HCT116 (cell line): ENCODE measurements around the gene NTNG1. TPM values are rescaled to one million over a fixed set of nuclear protein-coding genes. Genes with fewer than 3 reads are reported as not detected.

Experiments
- ATAC-seq: fragments of 200-7000 bp; cut with Tn5 transposase; 2 replicates; pipeline ENCODE4 v1.9.1; 2020; ENCODE audit warnings: mild to moderate bottlenecking, moderate library complexity
- BruUV-seq: library from RNA; stranded (reverse); fragments of 400-500 nt; replicated peaks from 2 replicates; lab custom pipeline; 2021; lab: Mats Ljungman, UMichigan
- CTCF ChIA-PET: fragments of 300-600 bp; sonication (Branson Sonifier 250); formaldehyde crosslinking; loops from one replicate; lab custom pipeline; 2021; ENCODE audit warnings: antibody characterized with exemption; lab: Charles Lee
- POLR2A ChIA-PET: fragments of 300-600, 350-600 bp; sonication (Branson Sonifier 250); formaldehyde crosslinking; loops from one replicate; lab custom pipeline; 2021; ENCODE audit warnings: antibody characterized with exemption; lab: Charles Lee
- RAD21 ChIA-PET, 2 experiments: fragments of 300-600 bp; sonication (Branson Sonifier 250); formaldehyde crosslinking; loops; one replicate each; lab custom pipeline; 2023; ENCODE audit warnings: low total read pairs in 2 of 2; ENCODE audit not compliant: uncharacterized antibody in 2 of 2, unreplicated experiment in 2 of 2, low non-redundant PET in 1 of 2; lab: Charles Lee
- DNase-seq: peaks from one replicate; pipeline ENCODE4 v3.0.0-alpha.2; 2010; ENCODE audit warnings: low read depth, low spot score
- H2AFZ ChIP-seq: fragments of 200-600 bp; shearing (Covaris generic), sonication (generic); 2 replicates; pipeline ENCODE4 v1.6.1; 2017; ENCODE audit warnings: low read depth, mixed run types, mixed read lengths, antibody characterized with exemption, low read length; ENCODE audit not compliant: poor library complexity, severe bottlenecking
- H3K27ac ChIP-seq: 2 replicates; pipeline ENCODE4 v1.5.1; 2012; ENCODE audit warnings: low read depth, low read length
- H3K27me3 ChIP-seq: fragments of 200-600 bp; sonication (generic); 2 replicates; pipeline ENCODE4 v1.6.1; 2016; ENCODE audit warnings: mixed run types, low read length, mixed read lengths; ENCODE audit not compliant: insufficient read depth
- H3K36me3 ChIP-seq, 2 experiments: fragments of 200-500 bp in 1 of 2; fragments of 200-600 bp in 1 of 2; sonication (Bioruptor generic) in 1 of 2; sonication (generic) in 1 of 2; 2 replicates each; pipeline versions ENCODE4 v1.5.1 to v1.6.1; 2014 to 2016; ENCODE audit warnings: low read length in 2 of 2, inconsistent platforms in 1 of 2, mixed read lengths in 1 of 2, mixed run types in 1 of 2; ENCODE audit not compliant: insufficient read depth in 2 of 2, control insufficient read depth in 1 of 2
- H3K4me1 ChIP-seq, 2 experiments: fragments of 200-600 bp in 1 of 2; sonication (generic) in 1 of 2; 2 replicates each; pipeline versions ENCODE4 v1.5.1 to v1.6.1; 2012 to 2017; ENCODE audit warnings: low read length in 2 of 2, inconsistent platforms in 1 of 2, mild to moderate bottlenecking in 1 of 2, mixed read lengths in 1 of 2, mixed run types in 1 of 2, moderate library complexity in 1 of 2; ENCODE audit not compliant: insufficient read depth in 2 of 2, control insufficient read depth in 1 of 2
- H3K4me2 ChIP-seq: fragments of 200-600 bp; sonication (generic); 2 replicates; pipeline ENCODE4 v1.6.1; 2017; ENCODE audit warnings: mixed run types, low read length, mixed read lengths
- H3K4me3 ChIP-seq, 2 experiments: fragments of 200-600 bp in 1 of 2; sonication (generic) in 1 of 2; replicated peaks in 1 of 2; 2 replicates each; pipeline ENCODE4 v1.5.1; 2011 to 2016; ENCODE audit warnings: low read length in 2 of 2, control low read depth in 1 of 2, low read depth in 1 of 2, mild to moderate bottlenecking in 1 of 2, mixed read lengths in 1 of 2, mixed run types in 1 of 2
- H3K79me2 ChIP-seq: fragments of 200-600 bp; sonication (generic); 2 replicates; pipeline ENCODE4 v1.6.1; 2017; ENCODE audit warnings: mild to moderate bottlenecking, mixed run types, low read length, moderate library complexity, mixed read lengths; ENCODE audit not compliant: insufficient read depth
- H3K9ac ChIP-seq: fragments of 200-600 bp; sonication (generic); 2 replicates; pipeline ENCODE4 v1.6.1; 2016; ENCODE audit warnings: low read length, mixed read lengths
- H3K9me2 ChIP-seq: fragments of 200-600 bp; sonication (generic), shearing (Covaris generic); 2 replicates; pipeline ENCODE4 v1.6.1; 2017; ENCODE audit warnings: mixed run types, mild to moderate bottlenecking, moderate library complexity; ENCODE audit not compliant: insufficient read depth
- H3K9me3 ChIP-seq, 2 experiments: fragments of 200-500 bp in 1 of 2; fragments of 200-600 bp in 1 of 2; sonication (Bioruptor generic) in 1 of 2; sonication (generic) in 1 of 2; 2 replicates each; pipeline ENCODE4 v1.6.1; 2014 to 2017; ENCODE audit warnings: low read length in 2 of 2, mixed read lengths in 2 of 2, inconsistent platforms in 1 of 2, low read depth in 1 of 2, mild to moderate bottlenecking in 1 of 2, mixed run types in 1 of 2, moderate library complexity in 1 of 2; ENCODE audit not compliant: control insufficient read depth in 1 of 2, insufficient read depth in 1 of 2
- H4K20me1 ChIP-seq: fragments of 200-600 bp; sonication (generic), shearing (Covaris generic); 2 replicates; pipeline ENCODE4 v1.6.1; 2017; ENCODE audit warnings: mixed run types, mild to moderate bottlenecking, moderate library complexity; ENCODE audit not compliant: insufficient read depth
- ELF1 ChIP-seq: IDR thresholded peaks from 2 replicates; pipeline ENCODE4 v1.6.1; 2012; ENCODE audit warnings: low read depth, borderline replicate concordance
- JUND ChIP-seq: IDR thresholded peaks from 2 replicates; pipeline ENCODE4 v1.6.1; 2012
- TCF7L2 ChIP-seq: IDR thresholded peaks from 2 replicates; pipeline ENCODE4 v1.7.0; 2011; ENCODE audit warnings: borderline replicate concordance, inconsistent platforms; ENCODE audit not compliant: insufficient read depth, insufficient read length; ENCODE audit errors: extremely low read depth
- YY1 ChIP-seq: IDR thresholded peaks from 2 replicates; pipeline ENCODE4 v1.6.1; 2011; ENCODE audit warnings: low read length, low read depth, moderate library complexity, mild to moderate bottlenecking; ENCODE audit not compliant: insufficient replicate concordance; ENCODE audit errors: extremely low read depth
- intact Hi-C: fragments of 100-400 bp; cut with micrococcal nuclease; formaldehyde crosslinking; loops from 2 replicates; pipeline ENCODE4 v1.10.0; 2022
- total RNA-seq: library from RNA; stranded (reverse); gene quantifications from one replicate; pipeline ENCODE4 v1.2.1, GENCODE V29; 2021; ENCODE audit not compliant: unreplicated experiment
- TF ChIP-seq, protein P1 (sequence below): IDR thresholded peaks from 2 replicates; pipeline ENCODE4 v1.6.1; 2012; ENCODE audit warnings: low read depth

Gene NTNG1
- total RNA-seq, 1 experiment from 2014 or later: not detected

DNA sequence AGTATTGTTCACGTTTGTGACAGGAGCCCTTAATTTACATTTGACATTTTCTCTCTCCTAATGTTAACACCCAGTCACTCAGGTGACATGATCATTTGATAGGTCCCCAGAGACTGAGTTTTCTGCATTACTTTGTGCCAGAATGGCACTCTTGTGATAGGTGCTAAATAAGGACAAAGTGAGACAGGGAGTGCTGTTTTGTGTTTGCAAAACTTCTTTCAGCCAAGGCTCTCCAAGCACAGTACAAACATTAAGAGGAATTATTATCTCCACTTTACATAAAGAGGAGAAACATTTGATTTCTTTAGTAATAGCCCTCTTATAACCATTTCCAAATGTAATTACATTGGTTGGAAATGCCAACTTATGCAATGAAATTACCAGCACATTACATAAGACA, 355.2 kb downstream of the NTNG1 start (continued):
- TF ChIP-seq, protein P1, sequence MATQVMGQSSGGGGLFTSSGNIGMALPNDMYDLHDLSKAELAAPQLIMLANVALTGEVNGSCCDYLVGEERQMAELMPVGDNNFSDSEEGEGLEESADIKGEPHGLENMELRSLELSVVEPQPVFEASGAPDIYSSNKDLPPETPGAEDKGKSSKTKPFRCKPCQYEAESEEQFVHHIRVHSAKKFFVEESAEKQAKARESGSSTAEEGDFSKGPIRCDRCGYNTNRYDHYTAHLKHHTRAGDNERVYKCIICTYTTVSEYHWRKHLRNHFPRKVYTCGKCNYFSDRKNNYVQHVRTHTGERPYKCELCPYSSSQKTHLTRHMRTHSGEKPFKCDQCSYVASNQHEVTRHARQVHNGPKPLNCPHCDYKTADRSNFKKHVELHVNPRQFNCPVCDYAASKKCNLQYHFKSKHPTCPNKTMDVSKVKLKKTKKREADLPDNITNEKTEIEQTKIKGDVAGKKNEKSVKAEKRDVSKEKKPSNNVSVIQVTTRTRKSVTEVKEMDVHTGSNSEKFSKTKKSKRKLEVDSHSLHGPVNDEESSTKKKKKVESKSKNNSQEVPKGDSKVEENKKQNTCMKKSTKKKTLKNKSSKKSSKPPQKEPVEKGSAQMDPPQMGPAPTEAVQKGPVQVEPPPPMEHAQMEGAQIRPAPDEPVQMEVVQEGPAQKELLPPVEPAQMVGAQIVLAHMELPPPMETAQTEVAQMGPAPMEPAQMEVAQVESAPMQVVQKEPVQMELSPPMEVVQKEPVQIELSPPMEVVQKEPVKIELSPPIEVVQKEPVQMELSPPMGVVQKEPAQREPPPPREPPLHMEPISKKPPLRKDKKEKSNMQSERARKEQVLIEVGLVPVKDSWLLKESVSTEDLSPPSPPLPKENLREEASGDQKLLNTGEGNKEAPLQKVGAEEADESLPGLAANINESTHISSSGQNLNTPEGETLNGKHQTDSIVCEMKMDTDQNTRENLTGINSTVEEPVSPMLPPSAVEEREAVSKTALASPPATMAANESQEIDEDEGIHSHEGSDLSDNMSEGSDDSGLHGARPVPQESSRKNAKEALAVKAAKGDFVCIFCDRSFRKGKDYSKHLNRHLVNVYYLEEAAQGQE: no peak

DNA sequence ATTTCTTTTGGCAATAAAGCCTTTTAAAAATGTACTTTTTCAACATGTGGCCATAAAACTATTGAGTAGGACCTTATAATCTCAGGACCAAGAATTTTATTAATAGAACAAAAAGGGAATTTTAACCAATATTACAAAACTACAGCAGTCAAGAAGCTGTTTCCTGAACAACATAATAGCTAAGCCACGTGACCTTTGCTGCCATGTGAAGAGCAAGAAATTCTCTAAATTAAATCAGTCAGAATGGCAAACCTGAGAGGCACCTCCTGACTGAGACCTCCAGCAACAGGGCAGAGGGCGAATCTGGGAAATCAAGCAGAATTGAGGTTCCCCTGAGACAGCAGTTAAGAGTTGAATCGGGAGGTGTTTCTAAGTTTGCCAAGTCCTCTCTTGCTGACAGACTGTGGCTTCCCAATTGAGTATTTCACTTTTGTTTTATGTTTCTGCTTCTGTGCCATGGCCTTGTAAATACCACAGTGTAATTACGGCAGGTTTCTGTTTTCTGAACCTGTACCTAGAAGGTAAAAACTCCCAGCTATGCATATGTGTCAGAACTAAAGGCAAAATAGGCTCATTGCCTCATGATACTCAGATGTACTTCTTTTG, 358.4 kb downstream of the NTNG1 start:
- H3K4me1 ChIP-seq: no peaks in the 10 kb centered on the region
- peaks cover 7 to 13% of the 10 kb centered on the region in 2 experiments; a peak in 2 of 4 replicates for H3K9me3 ChIP-seq
- no peak for ATAC-seq
- no peaks in the 10 kb centered on the region for H3K79me2 ChIP-seq
- no peak overlapping the region for H3K9ac ChIP-seq
- no peaks in the 10 kb centered on the region for H3K27me3 ChIP-seq
- H3K4me3 ChIP-seq: no peak overlapping the region
- BruUV-seq: no TSS peak
- no peaks in the 10 kb centered on the region for H4K20me1 ChIP-seq
- H3K4me2 ChIP-seq: no peak overlapping the region
- RAD21 ChIA-PET: no interaction called here
- no peak for TF ChIP-seq JUND
- no peak for TF ChIP-seq ELF1
- TF ChIP-seq TCF7L2: no peak
- TF ChIP-seq YY1: no peak
- no peaks in the 10 kb centered on the region for H3K36me3 ChIP-seq
- no peaks in the 10 kb centered on the region for H3K9me2 ChIP-seq
- no peak overlapping the region for H2AFZ ChIP-seq
- no peak for DNase-seq
- no peak overlapping the region for H3K27ac ChIP-seq
- intact Hi-C loops: no loop called here
- CTCF ChIA-PET: no interaction called here
- POLR2A ChIA-PET: no interaction called here
